NAMALWA (cell line): ENCODE measurements around the gene DHFR.
"Not testable (repeated sequence)": the region's sequence is repeated elsewhere in the genome, so short reads cannot be mapped to it uniquely, and the experiment has no call there.

Experiments
- DNase-seq: peaks from one replicate; pipeline ENCODE4 v3.0.0-alpha.2; 2015; ENCODE audit warnings: low spot score

The DHFR gene

DNA sequence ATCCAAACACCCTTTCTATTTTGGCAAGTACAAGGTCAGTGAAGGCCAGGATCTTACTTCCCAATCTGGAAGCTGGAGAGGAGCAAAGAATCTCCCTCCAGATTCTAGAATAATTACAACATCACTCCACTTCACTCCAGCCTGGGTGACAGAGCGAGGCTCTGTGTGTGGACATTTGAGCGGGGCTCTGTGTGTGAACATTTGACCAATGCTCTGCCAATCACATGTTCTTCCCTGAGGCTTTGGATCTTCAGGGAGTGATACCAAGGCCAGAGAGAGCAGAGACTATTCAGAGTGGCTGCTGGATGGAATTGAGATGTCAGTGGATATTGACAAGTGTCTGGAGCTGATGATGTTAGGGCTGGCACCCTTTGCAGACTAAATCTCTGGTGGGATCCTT lies 60.0 kb downstream of the DHFR start:
- DNase-seq: no peak

DNA sequence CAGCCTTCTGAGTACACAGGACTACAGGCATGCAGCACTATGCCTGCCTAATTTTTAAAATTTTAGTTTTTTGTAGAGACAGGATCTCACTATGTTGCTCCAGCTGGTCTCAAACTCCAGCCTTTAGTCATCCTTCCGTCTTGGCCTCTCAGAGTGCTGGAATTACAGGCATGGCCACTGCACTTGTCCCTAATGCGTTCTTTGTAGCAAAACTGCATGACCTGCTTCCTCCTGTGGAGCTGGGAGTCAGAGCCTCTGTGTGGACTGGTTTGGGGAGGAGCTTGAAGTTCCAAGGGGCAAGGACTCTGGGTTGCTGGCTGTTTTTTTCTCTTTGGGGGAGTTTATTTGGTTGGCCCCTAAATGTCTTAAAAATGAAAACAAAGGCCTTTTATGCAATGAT lies 62.0 kb downstream of the DHFR start:
- no peak for DNase-seq

DNA sequence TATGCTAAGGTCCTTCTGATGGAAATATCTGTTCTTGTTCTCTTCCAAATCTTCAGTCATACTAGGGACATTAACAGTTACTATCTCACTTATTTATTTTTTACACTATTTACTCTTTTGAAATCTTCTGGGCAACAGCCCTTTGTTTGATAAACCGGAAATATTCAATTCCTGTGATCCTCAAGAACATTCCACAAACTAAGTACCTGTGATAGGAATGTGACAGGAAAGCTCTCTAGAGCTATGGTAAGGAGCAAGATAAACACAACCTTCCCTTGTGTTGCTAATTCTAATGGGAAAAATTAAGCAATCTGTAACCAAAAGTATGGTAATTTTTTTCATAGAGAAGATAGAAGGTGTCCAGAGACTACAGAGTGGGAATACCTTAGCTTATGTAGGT lies 62.7 kb downstream of the DHFR start:
- no peak for DNase-seq

DNA sequence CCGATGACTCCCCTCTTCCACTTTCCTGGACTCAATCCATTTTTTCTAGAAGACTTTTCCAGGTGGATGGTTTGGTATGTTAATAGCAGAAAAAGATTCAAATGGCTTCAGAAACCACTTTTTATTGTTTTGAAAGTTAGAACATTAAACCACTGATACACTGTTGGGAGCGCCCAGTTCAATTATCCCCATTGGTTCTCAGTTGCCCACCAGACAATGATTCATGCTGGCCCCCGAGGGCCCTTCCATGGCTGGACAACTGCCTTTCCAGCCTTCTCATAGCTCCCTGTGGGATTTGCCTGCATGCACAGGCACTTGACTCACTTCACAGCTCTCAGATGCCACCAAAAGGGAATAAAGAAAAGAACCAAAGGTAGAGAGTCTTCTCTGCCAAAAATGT lies 63.4 kb downstream of the DHFR start:
- DNase-seq: no peak

DNA sequence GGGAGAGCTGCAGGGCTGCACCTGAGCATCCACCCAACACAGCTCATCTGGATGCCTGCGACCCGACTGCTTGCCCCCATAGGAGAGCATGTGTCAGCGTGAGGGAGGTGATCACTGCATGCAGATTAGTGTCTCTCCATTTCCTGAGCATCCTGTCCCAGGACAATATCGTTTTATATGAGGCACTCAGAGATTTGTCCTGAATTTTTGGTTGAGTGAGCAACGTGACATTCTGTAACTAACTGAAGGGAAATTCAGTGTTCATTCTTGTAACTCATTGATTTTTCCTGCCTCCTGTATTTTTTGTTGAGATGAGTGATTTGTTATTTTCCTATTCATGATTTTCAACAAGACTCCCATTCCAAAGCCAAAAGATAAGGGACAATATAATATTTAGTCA lies 64.0 kb downstream of the DHFR start:
- no peak for DNase-seq

DNA sequence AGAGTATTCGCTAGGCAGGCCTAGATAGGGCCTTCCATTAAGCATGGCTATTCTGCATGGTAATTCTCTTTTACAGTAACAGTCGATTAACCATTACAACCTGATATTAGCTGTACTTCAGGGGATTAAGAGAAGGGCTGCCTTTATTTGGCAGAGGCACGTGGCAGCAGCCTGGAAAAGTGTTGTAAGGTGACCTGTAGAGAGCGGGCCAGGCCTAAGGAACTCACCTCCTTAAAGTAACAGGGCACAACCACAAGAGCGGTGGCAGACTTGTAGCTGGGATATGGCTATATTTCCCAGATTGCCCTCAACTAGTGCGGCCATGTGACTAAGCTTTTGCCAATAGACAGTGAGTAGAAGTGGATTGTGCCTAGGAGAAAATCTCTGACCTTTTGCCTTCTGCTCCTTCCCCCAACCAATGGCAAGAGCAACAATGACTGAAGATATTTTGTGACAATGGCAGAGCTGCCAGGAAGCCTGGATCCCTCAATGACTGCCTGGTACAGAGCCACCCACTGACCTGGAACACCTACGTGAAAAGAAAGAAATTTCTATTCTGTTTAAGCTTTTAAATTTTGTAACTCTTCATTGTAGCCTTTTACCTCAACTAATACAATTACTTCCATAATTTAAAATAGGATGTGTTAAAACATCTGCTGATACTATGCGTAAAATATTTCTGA lies 65.8 kb downstream of the DHFR start:
- no peak for DNase-seq

DNA sequence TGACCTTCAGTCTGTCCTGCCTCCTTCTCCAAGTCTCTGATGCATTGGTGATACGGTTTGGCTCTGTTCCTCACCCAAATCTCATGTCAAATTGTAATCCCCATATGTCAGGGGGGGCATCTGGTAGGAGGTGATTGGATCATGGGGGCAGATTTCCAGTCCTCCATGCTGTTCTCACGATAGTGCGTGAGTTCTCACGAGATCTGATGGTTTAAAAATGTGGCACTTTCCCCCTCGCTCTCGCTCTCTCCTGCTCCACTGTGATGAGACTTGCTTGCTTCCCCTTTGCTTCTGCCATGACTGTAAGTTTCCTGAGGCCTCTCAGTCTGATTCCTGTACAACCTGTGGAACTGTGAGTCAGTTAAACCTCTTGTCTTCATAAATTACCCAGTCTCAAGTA lies 70.0 kb downstream of the DHFR start:
- no peak for DNase-seq

DNA sequence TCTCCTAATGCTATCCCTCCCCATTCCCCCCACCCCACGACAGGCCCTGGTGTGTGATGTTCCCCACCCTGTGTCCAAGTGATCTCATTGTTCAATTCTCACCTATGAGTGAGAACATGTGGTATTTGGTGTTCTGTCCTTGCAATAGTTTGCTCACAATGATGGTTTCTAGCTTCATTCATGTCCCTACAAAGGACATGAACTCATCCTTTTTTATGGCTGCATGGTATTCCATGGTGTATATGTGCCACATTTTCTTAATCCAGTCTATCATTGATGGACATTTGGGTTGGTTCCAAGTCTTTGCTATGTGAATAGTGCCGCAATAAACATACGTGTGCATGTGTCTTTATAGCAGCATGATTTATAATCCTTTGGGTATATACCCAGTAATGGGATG lies 74.5 kb downstream of the DHFR start:
- not testable (repeated sequence) for DNase-seq

DNA sequence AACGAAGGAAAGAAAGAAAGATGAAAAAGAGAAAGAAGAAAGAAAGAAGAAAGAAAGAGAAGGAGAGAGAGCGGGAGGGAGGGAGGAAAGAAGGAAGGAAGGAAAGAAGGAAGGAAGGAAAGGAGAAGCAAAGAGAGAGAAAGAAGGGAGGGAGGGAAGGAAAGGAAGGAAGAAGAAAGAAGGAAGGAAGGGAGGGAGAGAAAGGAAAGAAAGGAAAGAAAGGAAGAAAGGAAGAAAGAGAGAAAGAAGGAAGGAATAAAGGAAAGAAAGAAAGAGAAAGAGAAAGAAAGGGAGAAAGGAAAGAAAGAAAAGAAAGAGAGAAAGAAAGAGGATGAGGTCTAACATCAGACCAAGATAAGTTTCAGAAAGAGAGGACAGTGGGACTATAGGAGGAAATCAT lies 75.7 kb downstream of the DHFR start:
- no peak for DNase-seq

DNA sequence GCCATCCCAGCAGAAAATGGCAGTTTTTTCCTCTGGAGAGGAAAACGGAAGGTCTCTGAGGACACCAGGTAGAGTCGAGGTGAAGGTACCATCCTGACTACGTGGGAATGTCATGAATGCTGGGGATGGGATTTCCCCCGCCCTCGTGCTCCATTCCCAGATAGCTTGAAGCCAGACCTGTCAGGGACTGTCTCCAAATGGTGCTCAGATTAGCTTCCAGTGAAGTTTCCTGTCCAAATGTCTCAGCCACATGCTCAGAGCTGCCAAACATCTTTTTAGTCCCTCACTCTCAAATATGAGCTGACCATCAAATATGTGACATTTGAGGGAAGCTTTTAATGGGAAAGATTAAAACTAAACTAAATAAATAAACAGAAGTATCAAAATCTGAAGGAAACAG lies 77.1 kb downstream of the DHFR start:
- DNase-seq: no peak

DNA sequence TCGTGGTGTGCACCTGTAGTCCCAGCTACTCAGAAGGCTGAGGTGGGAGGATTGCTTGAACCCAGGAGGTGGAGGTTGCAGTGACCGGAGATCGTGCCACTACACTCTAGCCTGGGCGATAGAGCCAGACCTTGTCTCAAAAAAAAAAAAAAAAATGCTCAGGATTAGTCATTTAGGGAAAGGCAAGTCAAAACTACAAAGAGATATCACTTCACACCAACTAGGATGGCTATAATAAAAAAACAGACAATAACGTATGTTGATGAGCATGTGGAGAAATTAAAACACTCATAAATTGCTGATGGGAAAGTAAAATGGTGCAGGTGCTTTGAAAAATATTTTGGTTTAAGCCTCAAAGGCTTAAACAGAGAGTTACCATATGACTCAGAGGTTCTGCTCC lies 78.4 kb downstream of the DHFR start:
- DNase-seq: no peak
